ENCODE results near the gene JAKMIP3.

DNA sequence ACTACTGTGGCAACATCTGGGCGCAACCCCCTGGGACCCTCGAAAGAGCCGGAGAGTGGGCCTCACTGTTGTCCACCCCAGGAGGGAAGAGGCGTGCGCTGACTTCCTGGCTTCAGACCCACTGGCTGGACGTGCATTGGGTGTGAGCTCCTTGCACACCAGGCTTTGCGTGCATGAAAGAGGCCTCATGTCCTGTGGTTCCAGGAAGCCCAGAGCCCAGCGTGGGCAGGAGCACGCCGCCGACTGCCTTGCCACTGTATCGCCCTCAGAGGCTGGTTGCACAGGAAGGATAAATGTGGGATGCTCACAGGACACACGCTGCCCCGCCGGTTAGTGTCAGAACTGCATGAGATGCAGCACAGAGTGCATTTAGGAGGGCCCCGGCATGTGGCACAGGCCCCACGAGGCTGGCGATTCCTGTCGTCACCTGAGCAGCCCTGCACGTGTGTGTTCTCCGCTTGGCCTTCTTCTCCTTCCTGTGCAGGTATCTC is 8.5 kb upstream of the JAKMIP3 start:
- TF ChIP-seq, protein P1, sequence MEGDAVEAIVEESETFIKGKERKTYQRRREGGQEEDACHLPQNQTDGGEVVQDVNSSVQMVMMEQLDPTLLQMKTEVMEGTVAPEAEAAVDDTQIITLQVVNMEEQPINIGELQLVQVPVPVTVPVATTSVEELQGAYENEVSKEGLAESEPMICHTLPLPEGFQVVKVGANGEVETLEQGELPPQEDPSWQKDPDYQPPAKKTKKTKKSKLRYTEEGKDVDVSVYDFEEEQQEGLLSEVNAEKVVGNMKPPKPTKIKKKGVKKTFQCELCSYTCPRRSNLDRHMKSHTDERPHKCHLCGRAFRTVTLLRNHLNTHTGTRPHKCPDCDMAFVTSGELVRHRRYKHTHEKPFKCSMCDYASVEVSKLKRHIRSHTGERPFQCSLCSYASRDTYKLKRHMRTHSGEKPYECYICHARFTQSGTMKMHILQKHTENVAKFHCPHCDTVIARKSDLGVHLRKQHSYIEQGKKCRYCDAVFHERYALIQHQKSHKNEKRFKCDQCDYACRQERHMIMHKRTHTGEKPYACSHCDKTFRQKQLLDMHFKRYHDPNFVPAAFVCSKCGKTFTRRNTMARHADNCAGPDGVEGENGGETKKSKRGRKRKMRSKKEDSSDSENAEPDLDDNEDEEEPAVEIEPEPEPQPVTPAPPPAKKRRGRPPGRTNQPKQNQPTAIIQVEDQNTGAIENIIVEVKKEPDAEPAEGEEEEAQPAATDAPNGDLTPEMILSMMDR (IDR thresholded peaks at IDR 0.05), result no peak
- no peak for TF ChIP-seq EP300 (IDR thresholded peaks at IDR 0.05)
- no peak for TF ChIP-seq POLR2AphosphoS5 (IDR thresholded peaks at IDR 0.05)
- TF ChIP-seq POLR2A (IDR thresholded peaks at IDR 0.05), result no peak
